Measurements from ENCODE around the gene FGF3.

- TF ChIP-seq EZH2 (IDR thresholded peaks at IDR 0.05; ENCODE audit: borderline replicate concordance, low read depth, low read length, severe bottlenecking) (no peak), CTCF (IDR thresholded peaks at IDR 0.05; ENCODE audit: borderline replicate concordance, extremely low read depth, low read length, poor library complexity, severe bottlenecking) (no peak)
These were observed 5.4 kb downstream of the FGF3 start for GRCh38 chr11:69813839-69814238.
